GM21737 (cell line): ENCODE data around the gene ZNF143.
"Not testable (repeated sequence)": the region's sequence is repeated elsewhere in the genome, so short reads cannot be mapped to it uniquely, and the experiment has no call there.

Experiments used
- ATAC-seq: cut with Tn5 transposase; IDR thresholded peaks from one replicate; pipeline ENCODE4 v1.9.1; 2021; ENCODE audit warnings: mild to moderate bottlenecking, moderate library complexity; ENCODE audit not compliant: unreplicated experiment

The ZNF143 gene

DNA sequence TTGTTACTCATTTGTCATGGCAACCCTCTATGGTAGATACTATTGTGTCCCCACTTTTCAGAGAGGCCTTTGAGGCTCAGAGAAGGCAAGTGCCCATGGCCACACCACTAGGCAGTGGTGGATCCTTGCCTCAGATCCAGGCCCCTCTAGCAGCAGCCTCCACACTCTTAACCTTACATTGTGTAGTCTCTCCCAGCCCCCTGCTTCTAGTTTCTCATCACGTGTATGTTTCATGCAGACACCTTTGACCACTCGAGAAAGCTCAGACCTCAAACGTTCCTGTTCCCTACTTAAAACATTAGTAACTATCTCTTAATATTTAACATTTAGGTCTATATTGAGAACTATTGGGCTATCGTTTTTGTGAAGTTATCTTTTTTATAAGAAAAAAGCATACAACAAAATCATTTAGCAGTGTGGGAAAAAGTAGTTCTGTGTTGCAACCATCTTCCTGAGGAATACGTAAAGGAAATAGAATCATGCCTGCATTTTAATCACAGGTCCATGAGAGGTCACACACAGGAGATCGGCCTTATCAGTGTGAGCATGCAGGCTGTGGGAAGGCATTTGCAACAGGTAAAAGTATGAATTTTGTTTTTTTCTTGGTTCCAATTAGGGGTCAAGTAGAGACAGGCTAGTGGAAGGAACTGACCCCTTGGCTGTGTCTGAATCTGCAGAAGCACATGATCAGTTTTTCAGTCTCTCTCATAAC lies 35.1 kb downstream of the ZNF143 start:
- no peak for ATAC-seq

- ATAC-seq: no peak
These were observed 37.8 kb downstream of the ZNF143 start for GRCh38 chr11:9498457-9499078.

DNA sequence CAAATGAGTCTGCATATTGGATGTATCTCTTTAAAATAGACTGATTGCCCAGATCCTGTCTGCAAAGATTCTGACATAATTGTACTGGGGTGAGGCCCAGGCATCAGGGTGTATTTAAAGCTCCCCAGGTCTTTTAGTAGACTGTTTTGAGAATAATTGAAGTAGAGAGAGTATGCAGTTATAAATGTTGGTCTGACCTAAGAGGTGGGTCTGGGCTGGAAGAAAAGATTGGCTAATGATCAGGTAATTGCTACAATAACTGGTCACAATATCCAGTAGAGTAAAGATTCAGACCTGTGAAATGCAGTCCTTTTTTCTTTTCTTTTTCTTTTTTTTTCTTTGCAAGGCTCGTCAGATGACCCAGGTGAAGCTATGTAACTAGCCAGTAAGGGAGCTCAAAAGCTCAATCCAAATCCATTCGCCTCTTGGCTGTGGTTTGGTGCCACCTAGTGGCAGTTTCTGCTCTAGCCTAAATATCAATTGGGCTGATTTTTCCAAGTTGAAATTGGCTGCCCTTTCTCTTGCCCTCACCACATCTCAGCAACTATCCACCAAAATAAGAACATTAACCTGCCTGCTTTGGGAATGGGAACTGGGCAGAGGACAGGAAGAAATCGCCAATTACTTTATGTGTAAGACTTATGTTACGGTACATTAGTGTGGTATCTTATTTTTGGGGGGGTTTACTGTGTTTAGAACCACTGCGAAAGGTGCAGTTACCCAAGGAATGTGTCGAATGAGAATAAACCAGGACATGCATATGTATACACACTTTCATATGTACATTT lies 45.9 kb downstream of the ZNF143 start:
- ATAC-seq: no peak

DNA sequence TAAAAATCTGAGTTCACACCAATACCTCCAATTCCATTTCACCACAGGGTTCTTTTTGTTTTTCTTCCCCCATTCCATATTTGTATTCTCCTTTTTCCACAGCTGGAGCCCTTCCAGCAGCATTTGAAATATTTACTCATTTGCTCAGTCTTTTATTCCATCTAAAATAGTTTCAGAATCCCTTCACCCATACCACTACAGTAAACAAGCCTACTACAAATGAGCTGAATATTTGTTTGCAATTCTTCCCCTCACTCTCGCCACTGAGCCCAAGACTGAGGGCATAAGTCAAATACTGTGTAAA lies 46.4 kb downstream of the ZNF143 start:
- no peak for ATAC-seq

GRCh38 chr11:9509041-9509440 lies 48.2 kb downstream of the ZNF143 start:
- no peak for ATAC-seq

DNA sequence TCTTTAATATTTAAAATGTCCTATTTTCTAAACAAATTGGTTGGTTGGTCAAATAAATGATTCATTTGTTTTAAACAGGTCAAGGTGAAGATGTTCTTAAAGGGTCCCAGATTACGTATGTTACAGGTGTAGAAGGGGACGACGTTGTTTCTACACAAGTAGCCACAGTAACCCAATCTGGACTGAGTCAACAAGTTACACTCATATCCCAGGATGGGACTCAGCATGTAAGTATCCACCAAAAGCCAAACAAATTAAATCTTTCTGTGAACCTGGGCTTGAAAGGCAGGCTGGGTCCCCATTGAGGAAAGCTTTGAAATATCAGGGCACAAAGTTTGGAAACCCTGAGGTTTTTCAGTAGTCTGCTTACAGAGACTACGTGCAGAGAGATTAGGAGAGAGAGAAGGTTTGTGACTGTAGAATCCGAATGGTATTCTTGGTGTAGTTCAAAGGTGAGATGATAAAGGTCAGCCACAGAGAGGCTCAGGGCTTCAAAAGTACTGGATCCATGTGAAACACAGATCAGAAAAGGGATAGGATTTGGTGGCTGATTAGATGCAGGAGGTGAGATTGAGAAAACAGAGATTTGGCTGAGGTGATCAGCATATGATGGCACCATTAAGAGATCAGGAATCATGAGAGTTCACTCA lies 51.7 kb downstream of the ZNF143 start:
- no peak for ATAC-seq

GRCh38 chr11:9514576-9514975 lies 53.8 kb downstream of the ZNF143 start:
- ATAC-seq: not testable (repeated sequence)

- no peak for ATAC-seq
These were observed 55.3 kb downstream of the ZNF143 start for GRCh38 chr11:9516113-9516512.

GRCh38 chr11:9518835-9519410 lies 58.1 kb downstream of the ZNF143 start:
- ATAC-seq: no peak

DNA sequence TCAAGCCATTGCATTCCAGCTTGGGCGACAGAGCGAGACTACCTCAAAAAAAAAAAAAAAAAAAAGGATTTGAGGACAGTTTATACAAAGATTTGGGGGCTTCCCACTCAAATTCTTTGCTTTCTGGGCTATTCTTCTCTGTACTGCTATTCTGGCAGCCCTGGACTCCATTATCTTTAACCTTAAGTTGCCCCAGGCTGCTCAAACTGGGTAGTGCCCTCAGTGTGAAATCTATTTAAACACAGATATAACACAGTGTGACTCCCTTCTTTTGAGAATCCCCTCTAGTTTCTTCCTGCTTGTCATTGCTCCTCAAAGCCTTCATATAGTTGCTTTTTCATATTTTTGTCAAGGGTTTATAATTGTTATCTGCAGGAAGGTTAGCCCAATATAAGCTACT lies 63.2 kb downstream of the ZNF143 start:
- no peak for ATAC-seq

DNA sequence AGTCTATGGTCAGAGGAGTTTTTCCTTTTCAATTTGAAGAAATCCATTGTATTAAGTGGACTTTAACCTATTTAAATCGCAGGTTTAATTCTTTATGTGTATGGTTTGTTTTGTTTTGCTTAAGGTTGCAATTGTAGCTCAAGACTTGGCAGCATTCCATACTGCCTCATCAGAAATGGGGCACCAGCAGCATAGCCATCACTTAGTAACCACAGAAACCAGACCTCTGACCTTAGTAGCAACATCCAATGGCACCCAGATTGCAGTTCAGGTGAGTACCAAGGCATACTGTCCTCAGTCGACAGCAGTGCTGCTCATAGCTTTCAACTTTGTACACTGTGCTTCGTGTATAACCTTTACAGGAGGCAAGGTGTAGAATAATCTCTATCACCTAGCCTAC lies 64.3 kb downstream of the ZNF143 start:
- ATAC-seq: no peak

DNA sequence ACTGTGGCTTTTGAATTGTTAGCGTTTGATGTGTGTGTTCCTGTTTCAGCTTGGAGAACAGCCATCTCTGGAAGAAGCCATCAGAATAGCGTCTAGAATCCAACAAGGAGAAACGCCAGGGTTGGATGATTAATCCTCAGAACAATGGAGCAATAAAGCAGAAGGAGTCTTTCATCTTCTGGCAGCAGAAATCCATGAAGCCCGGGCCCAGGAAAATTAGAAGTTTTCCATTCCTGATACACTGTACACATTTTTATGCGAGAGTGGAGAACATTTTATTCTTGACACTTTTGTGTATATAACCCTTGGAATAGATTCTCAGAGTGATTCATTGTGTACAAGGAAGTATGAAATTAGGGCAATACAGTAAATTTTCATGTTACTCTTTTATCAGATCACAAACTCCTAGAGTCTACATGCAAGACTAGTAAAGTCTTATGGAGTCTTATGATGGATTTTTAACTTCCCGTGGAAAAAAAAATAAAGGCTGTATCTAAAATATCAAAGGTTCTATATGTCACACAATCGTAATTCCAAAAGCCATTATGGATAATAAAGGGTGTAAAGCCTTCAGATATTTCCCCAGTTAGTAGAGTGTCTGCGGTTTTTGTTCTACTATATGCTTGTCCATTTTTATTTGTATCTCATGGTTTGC lies 66.8 kb downstream of the ZNF143 start:
- ATAC-seq: no peak

GRCh38 chr11:9528136-9528501 lies 67.3 kb downstream of the ZNF143 start:
- ATAC-seq: no peak

DNA sequence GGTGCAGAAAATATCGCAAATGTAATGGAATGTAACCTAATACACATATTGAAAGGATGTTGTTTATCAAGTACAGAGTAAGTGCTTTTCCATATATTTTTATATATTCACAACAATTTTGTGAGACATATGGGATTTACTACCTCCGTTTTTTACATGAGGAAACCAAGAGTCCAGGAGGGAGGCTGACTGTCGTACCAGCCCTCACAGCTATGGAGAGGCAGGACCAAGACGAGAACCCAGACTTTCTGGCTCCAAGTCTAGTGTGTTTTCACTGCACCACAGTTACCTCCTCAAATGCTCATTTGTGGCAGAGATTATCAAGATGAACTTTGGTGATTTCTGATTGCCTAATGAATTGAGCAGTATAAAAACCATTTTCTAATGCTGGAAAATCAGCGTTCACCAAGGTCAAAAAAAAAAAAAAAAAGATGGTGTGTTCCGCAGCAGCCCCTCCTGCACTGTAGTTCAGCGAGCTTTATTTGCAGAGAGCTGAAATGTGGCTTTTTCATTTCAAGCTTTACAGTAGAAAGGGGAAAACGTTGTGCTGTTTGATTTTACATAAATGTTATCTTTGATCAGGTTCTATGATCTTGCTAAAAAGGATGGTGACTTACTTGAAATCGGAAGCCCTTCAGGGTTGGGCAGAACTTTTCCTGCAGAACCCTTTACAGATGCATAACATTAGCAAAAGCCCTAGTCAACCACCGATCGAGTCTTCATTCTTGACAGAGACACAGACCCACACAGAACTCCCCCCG lies 67.9 kb downstream of the ZNF143 start:
- ATAC-seq: no peak

- no peak for ATAC-seq
These were observed 68.5 kb downstream of the ZNF143 start for GRCh38 chr11:9529334-9529650.

DNA sequence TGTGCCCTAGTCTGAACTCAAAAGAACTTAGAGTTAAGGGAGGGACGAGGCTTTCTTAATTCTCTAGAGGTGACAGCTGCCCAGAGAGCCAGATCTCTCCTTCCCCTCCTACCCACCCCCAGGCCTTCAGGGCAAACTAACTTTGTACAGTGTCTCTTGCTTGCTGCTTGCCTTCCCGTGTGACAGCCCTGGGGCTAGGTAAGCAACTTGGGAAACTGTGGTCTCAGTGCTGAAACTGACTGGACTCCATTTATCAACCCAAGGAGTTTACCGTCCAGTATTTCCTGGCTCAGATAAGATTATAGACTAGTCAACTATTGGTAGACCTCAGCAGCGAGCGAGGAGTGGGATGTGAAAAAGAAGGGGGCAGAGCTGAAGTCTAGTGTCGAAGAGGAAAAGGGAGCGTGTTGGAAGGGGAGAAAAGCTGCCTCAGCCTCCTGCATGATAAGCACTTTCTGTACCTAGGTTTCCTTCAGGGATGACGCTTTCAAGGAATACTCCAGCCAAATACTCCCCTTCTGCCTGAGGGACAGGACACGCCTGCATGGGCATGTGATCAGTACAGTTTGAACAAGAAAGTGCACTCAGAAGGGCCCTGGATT lies 69.3 kb downstream of the ZNF143 start:
- no peak for ATAC-seq

DNA sequence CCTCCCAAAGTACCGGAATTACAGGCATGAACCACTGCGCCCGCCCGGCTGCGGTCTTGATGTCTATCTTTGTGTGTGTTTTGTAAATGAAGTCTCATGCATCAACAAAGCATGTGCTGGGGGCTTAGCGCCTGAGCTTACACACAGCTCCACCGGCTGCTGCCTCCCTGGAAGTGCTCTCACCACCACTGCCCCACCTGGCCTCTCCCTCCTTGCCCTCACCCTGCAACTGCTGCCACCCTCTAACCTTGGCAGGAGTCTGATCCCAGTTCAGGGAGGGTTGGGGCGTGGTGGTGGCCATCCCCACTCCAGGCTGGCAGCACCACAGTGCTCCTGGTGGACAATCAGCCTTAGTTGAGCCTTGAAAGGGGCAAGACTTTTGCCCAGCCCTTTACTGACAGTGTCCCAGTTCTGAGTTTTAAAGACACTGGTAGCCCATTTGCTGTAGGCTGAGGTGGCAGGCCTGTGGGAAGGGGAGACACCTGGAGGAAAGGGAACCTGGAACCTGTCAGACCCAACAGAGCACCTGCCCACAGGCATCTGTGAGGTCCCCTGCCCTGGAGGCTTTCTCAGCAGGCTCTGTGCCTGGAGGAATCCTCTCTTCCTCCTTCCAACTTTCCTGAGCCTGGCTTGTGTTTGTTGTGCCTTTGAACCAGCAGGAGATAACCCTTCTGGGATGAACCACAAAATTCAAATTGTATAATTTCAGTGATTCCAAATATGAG lies 70.3 kb downstream of the ZNF143 start:
- no peak for ATAC-seq

DNA sequence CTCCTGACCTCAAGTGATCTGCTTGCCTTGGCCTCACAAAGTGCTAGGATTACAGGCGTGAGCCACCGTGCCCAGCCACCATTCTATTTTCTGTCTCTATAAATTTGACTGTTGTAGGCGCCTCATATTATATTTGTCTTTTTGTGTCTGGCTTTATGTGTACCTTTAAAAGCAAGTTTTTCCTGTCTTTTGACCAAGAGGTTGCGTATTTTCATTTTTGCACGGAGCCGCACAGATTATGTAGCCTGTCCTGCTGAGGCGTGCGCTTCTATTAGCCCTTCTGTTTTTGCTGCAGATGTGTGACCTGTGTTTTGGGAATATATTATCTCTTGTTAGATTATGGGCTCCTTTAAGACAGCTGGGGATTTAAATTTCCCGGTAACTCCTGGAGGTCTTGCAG lies 72.2 kb downstream of the ZNF143 start:
- no peak for ATAC-seq

GRCh38 chr11:9533736-9534473 lies 73.1 kb downstream of the ZNF143 start:
- no peak for ATAC-seq
